ENCODE results near the gene FGF12.

Gene FGF12

DNA sequence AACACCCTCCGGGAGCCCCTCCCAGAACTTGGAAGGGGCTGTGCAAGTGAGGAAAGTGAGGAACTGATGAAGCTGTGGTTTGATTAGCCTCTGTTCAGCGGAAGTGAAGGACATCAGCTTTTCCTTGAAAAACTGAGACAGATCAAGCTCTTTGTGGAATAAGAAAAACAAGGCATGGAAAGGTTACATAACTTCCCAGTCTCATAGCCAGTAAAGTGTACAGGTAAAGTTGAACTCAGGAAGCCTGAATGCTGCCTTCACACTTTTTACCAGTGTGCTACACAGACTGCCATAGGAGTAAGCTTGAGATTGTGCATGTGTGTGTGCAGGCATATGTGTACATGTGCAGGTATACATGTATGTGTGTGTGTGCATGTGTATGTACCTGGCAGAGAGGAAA lies 293.2 kb downstream of the FGF12 start:
- Histone ChIP-seq H3K4me2 (ENCODE audit: low read length) (no peak overlapping the region), H3K9me3 (replicated peaks; ENCODE audit: low read length) (no peaks in the 10 kb centered on the region), H3K4me1 (ENCODE audit: control insufficient read depth, insufficient read depth, low read length) (no peaks in the 10 kb centered on the region), H3K4me3 (ENCODE audit: low read length) (no peak overlapping the region), H3K36me3 (ENCODE audit: insufficient read depth, low read length) (no peaks in the 10 kb centered on the region), H3K27me3 (ENCODE audit: control insufficient read depth, insufficient read depth, low read length) (peaks cover 15% of the 10 kb centered on the region), H3K9ac (ENCODE audit: low read depth, low read length) (no peak overlapping the region)

DNA sequence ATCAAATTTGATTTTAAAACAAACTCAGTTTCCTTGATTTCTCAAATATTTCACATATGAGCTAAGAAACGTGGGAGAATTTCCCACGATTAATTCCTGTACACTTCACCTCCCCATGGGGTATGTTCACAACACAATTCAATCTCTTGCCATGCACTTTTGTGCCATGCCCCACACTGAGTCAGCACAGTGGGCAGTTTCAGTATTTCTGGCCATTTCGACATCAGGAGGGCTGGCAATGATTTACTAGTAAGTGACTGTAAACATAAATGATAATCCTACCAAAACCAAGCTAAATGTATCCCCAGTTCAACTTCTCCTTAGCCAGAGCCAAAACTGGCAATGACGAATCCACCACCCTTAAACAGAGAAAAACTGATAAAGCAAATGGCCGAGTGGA lies 293.6 kb downstream of the FGF12 start:
- Histone ChIP-seq H3K4me3 (ENCODE audit: low read length) (no peak overlapping the region), H3K9me3 (replicated peaks; ENCODE audit: low read length) (no peaks in the 10 kb centered on the region), H3K4me2 (ENCODE audit: low read length) (no peak overlapping the region), H3K36me3 (ENCODE audit: insufficient read depth, low read length) (no peaks in the 10 kb centered on the region), H3K4me1 (ENCODE audit: control insufficient read depth, insufficient read depth, low read length) (no peaks in the 10 kb centered on the region), H3K27me3 (ENCODE audit: control insufficient read depth, insufficient read depth, low read length) (peaks cover 15% of the 10 kb centered on the region), H3K9ac (ENCODE audit: low read depth, low read length) (no peak overlapping the region)

DNA sequence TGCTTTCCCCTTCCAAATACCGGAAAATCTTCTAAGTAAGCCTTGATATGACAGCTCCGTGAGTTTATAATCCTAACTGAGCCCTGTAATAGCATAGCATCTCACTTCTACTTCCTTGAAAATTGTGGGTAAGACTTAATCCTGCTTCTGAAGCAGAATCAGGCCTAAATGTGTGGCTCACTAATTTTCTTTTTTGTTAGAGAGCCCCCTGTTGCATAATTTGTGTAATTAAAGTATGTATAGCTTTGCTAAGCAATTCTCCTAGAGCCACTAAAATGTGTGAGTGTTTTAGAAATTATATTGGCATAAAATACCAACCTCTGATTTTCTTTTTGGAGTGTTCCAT lies 304.4 kb downstream of the FGF12 start:
- Histone ChIP-seq H3K36me3 (ENCODE audit: insufficient read depth, low read length) (no peaks in the 10 kb centered on the region), H3K4me2 (ENCODE audit: low read length) (no peak overlapping the region), H3K9ac (ENCODE audit: low read depth, low read length) (no peak overlapping the region), H3K4me1 (ENCODE audit: control insufficient read depth, insufficient read depth, low read length) (peaks cover 6% of the 10 kb centered on the region), H3K9me3 (replicated peaks; ENCODE audit: low read length) (no peaks in the 10 kb centered on the region), H3K4me3 (ENCODE audit: low read length) (no peak overlapping the region), H3K27me3 (ENCODE audit: control insufficient read depth, insufficient read depth, low read length) (no peaks in the 10 kb centered on the region)

DNA sequence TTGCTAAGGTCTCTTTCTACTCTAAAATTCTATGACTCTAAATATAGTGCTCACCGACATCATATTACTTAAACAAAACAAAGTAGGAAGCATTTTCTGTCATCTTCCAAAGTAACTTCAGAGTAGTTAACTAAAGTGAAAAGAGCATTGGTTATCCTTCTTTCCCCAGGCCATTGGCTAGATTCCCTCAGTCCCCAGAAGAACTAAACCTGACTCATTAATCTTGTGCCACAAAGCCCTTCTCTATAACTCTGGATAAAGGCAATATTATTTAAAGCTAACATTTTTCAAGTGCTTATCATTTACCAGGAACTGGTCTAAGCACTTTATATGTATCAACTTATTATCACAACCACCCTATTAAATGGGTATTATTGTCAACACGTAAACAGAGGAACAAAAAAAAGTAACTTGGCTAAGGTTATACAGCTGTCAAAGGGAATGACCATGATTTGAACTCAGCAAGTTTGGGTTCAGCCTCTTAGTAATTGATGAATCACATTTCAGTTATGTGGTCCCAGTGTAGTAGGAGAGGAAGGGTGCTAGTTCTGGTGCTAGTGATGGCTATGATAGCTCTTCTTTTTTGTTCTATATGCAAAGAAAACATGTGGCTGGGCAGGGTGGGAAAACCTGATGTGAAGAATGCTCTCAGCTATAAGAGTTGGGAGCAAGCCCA lies 304.9 kb downstream of the FGF12 start:
- Histone ChIP-seq H3K4me1 (ENCODE audit: control insufficient read depth, insufficient read depth, low read length) (peaks cover 6% of the 10 kb centered on the region), H3K27me3 (ENCODE audit: control insufficient read depth, insufficient read depth, low read length) (no peaks in the 10 kb centered on the region), H3K9ac (ENCODE audit: low read depth, low read length) (no peak overlapping the region), H3K36me3 (ENCODE audit: insufficient read depth, low read length) (no peaks in the 10 kb centered on the region), H3K4me2 (ENCODE audit: low read length) (no peak overlapping the region), H3K9me3 (replicated peaks; ENCODE audit: low read length) (no peaks in the 10 kb centered on the region), H3K4me3 (ENCODE audit: low read length) (no peak overlapping the region)

DNA sequence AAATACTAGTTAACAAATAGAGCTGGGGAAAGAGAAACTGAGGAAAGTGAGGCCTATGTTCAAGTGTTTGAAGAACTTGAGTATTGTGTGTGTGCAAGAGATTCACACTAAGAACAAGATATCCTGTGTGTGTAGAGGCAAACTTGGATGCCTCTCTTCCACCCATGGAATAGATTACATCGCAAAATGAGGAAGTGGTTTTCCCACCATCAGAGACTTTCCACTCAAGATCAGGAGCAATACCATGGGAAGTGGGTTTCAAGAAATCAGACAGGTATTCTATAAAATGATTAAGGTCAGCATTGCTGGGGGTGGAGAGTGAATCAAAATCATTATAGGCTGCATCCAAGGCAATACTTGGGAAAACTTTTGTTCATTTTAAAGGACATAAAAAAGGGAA lies 308.0 kb downstream of the FGF12 start:
- no peak overlapping the region for H3K9ac ChIP-seq (ENCODE audit: low read depth, low read length)
- no peaks in the 10 kb centered on the region for H3K27me3 ChIP-seq (ENCODE audit: control insufficient read depth, insufficient read depth, low read length)

DNA sequence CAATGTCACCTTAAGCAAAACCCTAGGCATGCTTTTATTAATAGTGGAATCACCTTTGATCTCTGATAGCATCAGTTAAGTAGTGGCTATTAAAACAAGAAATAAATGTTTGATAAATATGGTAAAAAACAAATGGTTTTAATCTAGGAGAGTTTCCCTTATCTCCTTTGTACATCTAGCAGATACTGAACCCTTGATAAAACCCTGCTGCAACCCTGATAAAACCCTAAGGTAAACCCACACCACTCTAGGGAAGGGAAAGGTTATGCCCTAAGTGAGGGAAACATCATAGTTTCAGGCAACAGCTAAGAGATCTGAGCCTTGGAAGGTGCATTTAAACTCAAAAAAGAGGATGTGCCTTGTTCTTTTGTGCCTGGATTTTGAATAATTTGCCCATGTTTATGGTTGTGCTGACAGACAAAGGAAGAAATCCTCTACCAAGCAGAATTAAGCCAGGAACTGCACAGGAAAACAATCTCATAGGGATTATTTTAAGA lies 309.7 kb downstream of the FGF12 start:
- H3K4me2 ChIP-seq (ENCODE audit: low read length) = no peak overlapping the region
- no peaks in the 10 kb centered on the region for H3K36me3 ChIP-seq (ENCODE audit: insufficient read depth, low read length)
- H3K27me3 ChIP-seq (ENCODE audit: control insufficient read depth, insufficient read depth, low read length) = no peaks in the 10 kb centered on the region
- no peaks in the 10 kb centered on the region for H3K9me3 ChIP-seq (replicated peaks; ENCODE audit: low read length)
- no peak overlapping the region for H3K4me3 ChIP-seq (ENCODE audit: low read length)
- peaks cover 6% of the 10 kb centered on the region for H3K4me1 ChIP-seq (ENCODE audit: control insufficient read depth, insufficient read depth, low read length)
- H3K9ac ChIP-seq (ENCODE audit: low read depth, low read length) = no peak overlapping the region

More for the DNA sequence above, 308.0 kb downstream of the FGF12 start:
- no peaks in the 10 kb centered on the region for H3K9me3 ChIP-seq (replicated peaks; ENCODE audit: low read length)
- no peaks in the 10 kb centered on the region for H3K36me3 ChIP-seq (ENCODE audit: insufficient read depth, low read length)
- H3K4me3 ChIP-seq (ENCODE audit: low read length) = no peak overlapping the region
- H3K4me2 ChIP-seq (ENCODE audit: low read length) = no peak overlapping the region
- H3K4me1 ChIP-seq (ENCODE audit: control insufficient read depth, insufficient read depth, low read length) = peaks cover 6% of the 10 kb centered on the region

DNA sequence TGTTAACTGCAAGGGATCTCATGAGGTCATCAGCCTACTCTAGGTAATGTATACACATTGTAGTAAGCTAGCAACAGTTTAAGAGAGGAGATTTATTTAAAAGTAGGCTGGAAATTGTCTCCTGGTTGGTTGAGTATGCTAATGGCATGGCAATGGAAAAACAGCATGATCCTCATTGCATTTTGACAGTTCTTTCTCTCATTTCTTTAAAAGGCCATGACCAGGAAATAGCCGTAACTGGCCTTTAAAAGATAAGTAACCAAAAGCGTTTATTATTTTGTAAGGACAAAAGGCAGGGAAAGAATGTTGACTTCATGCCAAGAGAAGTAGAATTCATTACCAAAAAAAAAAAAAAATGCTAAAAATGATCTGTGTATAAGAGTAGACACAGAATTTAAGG lies 310.3 kb downstream of the FGF12 start:
- Histone ChIP-seq H3K9ac (ENCODE audit: low read depth, low read length) (no peak overlapping the region), H3K4me3 (ENCODE audit: low read length) (no peak overlapping the region), H3K27me3 (ENCODE audit: control insufficient read depth, insufficient read depth, low read length) (peaks cover 4% of the 10 kb centered on the region), H3K4me1 (ENCODE audit: control insufficient read depth, insufficient read depth, low read length) (peaks cover under 1% of the 10 kb centered on the region), H3K36me3 (ENCODE audit: insufficient read depth, low read length) (no peaks in the 10 kb centered on the region), H3K4me2 (ENCODE audit: low read length) (no peak overlapping the region), H3K9me3 (replicated peaks; ENCODE audit: low read length) (no peaks in the 10 kb centered on the region)

DNA sequence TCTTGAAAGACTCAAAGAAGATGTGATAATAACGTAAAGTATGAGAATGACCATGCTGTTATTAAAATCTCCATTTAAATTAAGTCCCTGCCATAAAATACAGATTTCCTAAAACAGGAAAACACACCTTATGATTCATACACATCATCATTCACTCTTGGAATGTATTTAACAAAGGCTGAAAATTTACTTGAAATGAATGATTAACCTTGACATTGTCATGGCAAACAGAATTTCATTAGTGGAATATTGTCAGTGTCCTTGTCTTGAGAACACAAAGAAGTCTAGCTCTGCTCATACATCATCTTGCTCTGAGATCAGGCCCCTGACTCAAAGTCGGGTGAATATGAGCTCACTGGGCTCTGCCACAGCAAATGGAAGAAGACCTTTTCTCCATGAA lies 313.9 kb downstream of the FGF12 start:
- Histone ChIP-seq H3K9ac (ENCODE audit: low read depth, low read length) (no peak overlapping the region), H3K36me3 (ENCODE audit: insufficient read depth, low read length) (no peaks in the 10 kb centered on the region), H3K27me3 (ENCODE audit: control insufficient read depth, insufficient read depth, low read length) (peaks cover 32% of the 10 kb centered on the region), H3K4me2 (ENCODE audit: low read length) (no peak overlapping the region), H3K4me1 (ENCODE audit: control insufficient read depth, insufficient read depth, low read length) (peaks cover 2% of the 10 kb centered on the region), H3K4me3 (ENCODE audit: low read length) (no peak overlapping the region), H3K9me3 (replicated peaks; ENCODE audit: low read length) (no peaks in the 10 kb centered on the region)

DNA sequence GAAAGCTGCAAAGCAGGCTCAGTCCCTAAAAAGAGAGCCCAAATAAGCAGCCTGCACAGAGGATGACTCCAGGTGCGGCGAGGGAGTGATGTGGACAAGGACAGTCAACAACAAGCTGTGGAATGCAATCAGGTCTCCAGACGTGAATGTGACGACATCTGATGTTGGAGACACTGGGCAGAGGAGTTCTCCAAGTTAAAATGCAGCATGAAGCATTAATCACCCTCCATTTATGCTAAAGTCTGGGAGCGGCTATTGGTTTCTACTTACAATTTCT lies 316.7 kb downstream of the FGF12 start:
- Histone ChIP-seq H3K36me3 (ENCODE audit: insufficient read depth, low read length) (no peaks in the 10 kb centered on the region), H3K4me2 (ENCODE audit: low read length) (peak overlapping the region; percentile 94), H3K4me1 (ENCODE audit: control insufficient read depth, insufficient read depth, low read length) (peaks cover 6% of the 10 kb centered on the region), H3K27me3 (ENCODE audit: control insufficient read depth, insufficient read depth, low read length) (peaks cover 51% of the 10 kb centered on the region), H3K4me3 (ENCODE audit: low read length) (no peak overlapping the region), H3K9ac (ENCODE audit: low read depth, low read length) (no peak overlapping the region), H3K9me3 (replicated peaks; ENCODE audit: low read length) (no peaks in the 10 kb centered on the region)

DNA sequence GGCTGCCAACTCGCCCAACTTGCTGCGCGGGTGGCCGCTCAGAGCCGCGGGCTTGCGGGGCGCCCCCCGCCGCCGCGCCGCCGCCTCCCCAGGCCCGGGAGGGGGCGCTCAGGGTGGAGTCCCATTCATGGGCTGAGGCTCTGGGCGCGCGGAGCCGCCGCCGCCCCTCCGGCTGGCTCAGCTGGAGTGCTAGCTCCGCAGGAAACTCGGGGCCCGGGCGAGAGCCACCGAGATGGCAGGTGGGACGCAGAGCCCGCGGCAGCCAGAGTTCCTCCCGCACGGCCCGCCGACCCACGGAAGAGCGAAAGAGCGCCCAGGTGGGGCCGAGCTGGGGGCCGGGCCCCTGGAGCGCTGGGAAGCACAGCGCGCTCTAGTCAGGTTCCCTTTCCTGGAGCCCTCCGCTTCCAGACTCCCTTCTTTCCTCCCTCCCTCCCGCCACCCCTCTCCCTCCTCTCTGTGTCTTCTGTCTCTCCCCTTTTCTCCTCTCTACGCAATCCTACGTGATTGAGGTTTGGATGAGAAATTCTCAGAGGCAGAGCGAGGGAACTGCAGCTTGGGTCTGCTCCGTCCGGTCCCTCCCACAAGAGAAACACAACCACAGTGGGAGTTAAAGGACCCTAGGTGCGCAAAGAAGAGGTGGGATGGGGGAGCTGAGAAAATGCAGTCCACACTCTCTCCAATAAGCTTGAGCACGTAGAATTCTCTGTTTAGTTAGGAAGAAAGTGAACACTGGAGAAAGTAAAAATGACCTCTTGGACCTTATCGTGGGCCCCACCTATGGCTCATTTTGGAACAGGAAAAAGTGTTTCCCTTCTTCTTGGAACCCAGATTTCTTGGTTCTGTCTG lies 317.3 kb downstream of the FGF12 start:
- Histone ChIP-seq H3K4me3 (ENCODE audit: low read length) (peak overlapping the region; percentile 72), H3K36me3 (ENCODE audit: insufficient read depth, low read length) (no peaks in the 10 kb centered on the region), H3K9ac (ENCODE audit: low read depth, low read length) (no peak overlapping the region), H3K27me3 (ENCODE audit: control insufficient read depth, insufficient read depth, low read length) (peaks cover 51% of the 10 kb centered on the region), H3K4me2 (ENCODE audit: low read length) (peak overlapping the region; percentile 94), H3K9me3 (replicated peaks; ENCODE audit: low read length) (no peaks in the 10 kb centered on the region), H3K4me1 (ENCODE audit: control insufficient read depth, insufficient read depth, low read length) (peaks cover 6% of the 10 kb centered on the region)

DNA sequence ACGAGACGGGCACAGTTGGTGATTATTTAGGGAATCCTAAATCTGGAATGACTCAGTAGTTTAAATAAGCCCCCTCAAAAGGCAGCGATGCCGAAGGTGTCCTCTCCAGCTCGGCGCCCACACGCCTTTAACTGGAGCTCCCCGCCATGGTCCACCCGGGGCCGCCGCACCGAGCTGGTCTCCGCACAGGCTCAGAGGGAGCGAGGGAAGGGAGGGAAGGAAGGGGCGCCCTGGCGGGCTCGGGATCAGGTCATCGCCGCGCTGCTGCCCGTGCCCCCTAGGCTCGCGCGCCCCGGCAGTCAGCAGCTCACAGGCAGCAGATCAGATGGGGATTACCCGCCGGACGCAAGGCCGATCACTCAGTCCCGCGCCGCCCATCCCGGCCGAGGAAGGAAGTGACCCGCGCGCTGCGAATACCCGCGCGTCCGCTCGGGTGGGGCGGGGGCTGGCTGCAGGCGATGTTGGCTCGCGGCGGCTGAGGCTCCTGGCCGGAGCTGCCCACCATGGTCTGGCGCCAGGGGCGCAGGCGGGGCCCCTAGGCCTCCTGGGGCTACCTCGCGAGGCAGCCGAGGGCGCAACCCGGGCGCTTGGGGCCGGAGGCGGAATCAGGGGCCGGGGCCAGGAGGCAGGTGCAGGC lies 318.0 kb downstream of the FGF12 start:
- peaks cover 51% of the 10 kb centered on the region for H3K27me3 ChIP-seq (ENCODE audit: control insufficient read depth, insufficient read depth, low read length)
- H3K4me3 ChIP-seq (ENCODE audit: low read length) = peak overlapping the region; percentile 72
- no peaks in the 10 kb centered on the region for H3K36me3 ChIP-seq (ENCODE audit: insufficient read depth, low read length)
- no peaks in the 10 kb centered on the region for H3K9me3 ChIP-seq (replicated peaks; ENCODE audit: low read length)
- H3K4me1 ChIP-seq (ENCODE audit: control insufficient read depth, insufficient read depth, low read length) = peaks cover 6% of the 10 kb centered on the region
- no peak overlapping the region for H3K9ac ChIP-seq (ENCODE audit: low read depth, low read length)
- peak overlapping the region; percentile 94 for H3K4me2 ChIP-seq (ENCODE audit: low read length)
